Stimulated activated CD4-positive, alpha-beta T cell treated with anti-CD3 and anti-CD28 coated beads, Interleukin-4, amount 100 ng/mL, for 48 hours (primary cell): ENCODE measurements around the gene ZBTB4.

Experiments
- DNase-seq, 2 donors: peaks; one replicate each; pipeline ENCODE4 v3.0.0-alpha.2; 2020; ENCODE audit warnings: low read depth in 2 of 2

The ZBTB4 gene

GRCh38 chr17:7479213-7480088 lies at the start of gene ZBTB4:
TSS of gene ZBTB4 (minus strand) at chr17:7479631. CDS start at chr17:7466801, 12,830 bp downstream.
- DNase-seq = peak in 1 of 2 donors; percentile 43

GRCh38 chr17:7528842-7529241 lies 49.4 kb upstream of the ZBTB4 start:
- no peak for DNase-seq

- peak; percentile 25 to 47 for DNase-seq
These were observed 43.6 kb upstream of the ZBTB4 start for GRCh38 chr17:7523033-7523432.

- no peak for DNase-seq
These were observed 36.6 kb upstream of the ZBTB4 start for GRCh38 chr17:7515911-7516610.

GRCh38 chr17:7513850-7514419 lies 34.5 kb upstream of the ZBTB4 start:
- no peak for DNase-seq

- DNase-seq = no peak
These were observed 33.6 kb upstream of the ZBTB4 start for GRCh38 chr17:7512824-7513540.

- no peak for DNase-seq
These were observed 32.7 kb upstream of the ZBTB4 start for GRCh38 chr17:7512105-7512504.

- no peak for DNase-seq
These were observed 31.7 kb upstream of the ZBTB4 start for GRCh38 chr17:7511108-7511507.

GRCh38 chr17:7509937-7510336 lies 30.5 kb upstream of the ZBTB4 start:
- no peak for DNase-seq

GRCh38 chr17:7508846-7509245 lies 29.4 kb upstream of the ZBTB4 start:
- DNase-seq = no peak

- DNase-seq = no peak
These were observed 28.7 kb upstream of the ZBTB4 start for GRCh38 chr17:7508145-7508544.

- no peak for DNase-seq
These were observed 24.1 kb upstream of the ZBTB4 start for GRCh38 chr17:7503521-7503920.

GRCh38 chr17:7502987-7503386 lies 23.6 kb upstream of the ZBTB4 start:
- no peak for DNase-seq

- no peak for DNase-seq
These were observed 22.9 kb upstream of the ZBTB4 start for GRCh38 chr17:7502171-7502847.

GRCh38 chr17:7501729-7502128 lies 22.3 kb upstream of the ZBTB4 start:
- DNase-seq = no peak

GRCh38 chr17:7499161-7499560 lies 19.7 kb upstream of the ZBTB4 start:
- no peak for DNase-seq

GRCh38 chr17:7497636-7498035 lies 18.2 kb upstream of the ZBTB4 start:
- no peak for DNase-seq

- DNase-seq = no peak
These were observed 17.8 kb upstream of the ZBTB4 start for GRCh38 chr17:7497228-7497627.

- DNase-seq = no peak
These were observed 17.2 kb upstream of the ZBTB4 start for GRCh38 chr17:7496470-7497183.

- no peak for DNase-seq
These were observed 16.5 kb upstream of the ZBTB4 start for GRCh38 chr17:7495906-7496434.

- no peak for DNase-seq
These were observed 14.5 kb upstream of the ZBTB4 start for GRCh38 chr17:7493941-7494340.
